H1 (cell line): ENCODE measurements around the gene GNAT2. TPM values are rescaled to one million over a fixed set of nuclear protein-coding genes. Genes with fewer than 3 reads are reported as not detected.

Experiments used
- CTCF ChIA-PET: fragments of 300-600 bp; sonication (Branson Sonifier 250); formaldehyde crosslinking; loops from one replicate; lab custom pipeline; 2021; ENCODE audit not compliant: partially characterized antibody; lab: Charles Lee
- POLR2A ChIA-PET: fragments of 300-600 bp; sonication (Branson Sonifier 250); formaldehyde crosslinking; loops from one replicate; lab custom pipeline; 2021; ENCODE audit warnings: inconsistent platforms; ENCODE audit not compliant: partially characterized antibody; lab: Charles Lee
- DNase-seq, 2 experiments: peaks; one replicate each; pipeline versions ENCODE4 v3.0.0 to v3.0.0-alpha.2; 2010 to 2022; ENCODE audit warnings: low spot score in 2 of 2, low read depth in 1 of 2, mixed read lengths in 1 of 2
- FAIRE-seq: peaks from 2 replicates; lab custom pipeline; 2011; peaks lifted over from hg19 to GRCh38; lab: Jason Lieb, UNC
- H2AFZ ChIP-seq: 2 replicates; pipeline ENCODE4 v1.8.1; 2012; ENCODE audit warnings: low read length, inconsistent platforms
- H2AK5ac ChIP-seq: 2 replicates; pipeline ENCODE4 v1.6.1; 2013; ENCODE audit warnings: low read depth, low read length
- H2BK120ac ChIP-seq: replicated peaks from 2 replicates; pipeline ENCODE3; 2013; ENCODE audit warnings: low read depth, low read length, inconsistent platforms
- H2BK12ac ChIP-seq: 2 replicates; pipeline ENCODE4 v1.6.1; 2013; ENCODE audit warnings: low read depth, low read length
- H2BK15ac ChIP-seq: 2 replicates; pipeline ENCODE4 v1.6.1; 2013; ENCODE audit warnings: low read length
- H2BK20ac ChIP-seq: 2 replicates; pipeline ENCODE4 v1.6.1; 2013; ENCODE audit warnings: low read length
- H2BK5ac ChIP-seq: 2 replicates; pipeline ENCODE4 v1.6.1; 2013; ENCODE audit warnings: low read depth, low read length
- H3K14ac ChIP-seq: 2 replicates; pipeline ENCODE4 v1.6.1; 2013; ENCODE audit warnings: inconsistent platforms; ENCODE audit not compliant: insufficient read length
- H3K18ac ChIP-seq: 2 replicates; pipeline ENCODE4 v1.6.1; 2013; ENCODE audit warnings: low read length; ENCODE audit errors: extremely low read depth
- H3K23ac ChIP-seq: 2 replicates; pipeline ENCODE4 v1.6.1; 2013; ENCODE audit warnings: inconsistent platforms; ENCODE audit not compliant: insufficient read length
- H3K23me2 ChIP-seq: 2 replicates; pipeline ENCODE4 v1.6.1; 2013; ENCODE audit warnings: low read depth, low read length
- H3K27ac ChIP-seq: 2 replicates; pipeline ENCODE4 v1.6.1; 2011; ENCODE audit warnings: low read depth, low read length, inconsistent platforms
- H3K27me3 ChIP-seq, 4 experiments: replicated peaks in 1 of 4; 1 replicate in 1 of 4; 2 replicates in 3 of 4; pipeline versions ENCODE4 v1.6.1 to v1.8.1; 2011 to 2013; ENCODE audit warnings: low read length in 3 of 4, mild to moderate bottlenecking in 3 of 4, inconsistent platforms in 2 of 4, mixed read lengths in 2 of 4, moderate library complexity in 1 of 4; ENCODE audit not compliant: control insufficient read depth in 3 of 4, insufficient read depth in 3 of 4; ENCODE audit errors: extremely low read depth in 1 of 4
- H3K36me3 ChIP-seq, 4 experiments: 2 replicates each; pipeline versions ENCODE4 v1.6.1 to v1.8.1; 2011 to 2013; ENCODE audit warnings: mild to moderate bottlenecking in 4 of 4, low read length in 3 of 4, moderate library complexity in 2 of 4, control low read depth in 1 of 4, inconsistent platforms in 1 of 4; ENCODE audit not compliant: insufficient read depth in 4 of 4, control insufficient read depth in 2 of 4
- H3K4ac ChIP-seq: replicated peaks from 2 replicates; pipeline ENCODE3; 2013; ENCODE audit warnings: low read length, low read depth, mixed read lengths, inconsistent platforms; ENCODE audit not compliant: insufficient read length
- H3K4me1 ChIP-seq, 4 experiments: replicated peaks in 1 of 4; 1 replicate in 1 of 4; 2 replicates in 3 of 4; pipeline versions ENCODE4 v1.6.1 to v1.8.1; 2011 to 2013; ENCODE audit warnings: low read length in 3 of 4, inconsistent platforms in 2 of 4, mixed read lengths in 1 of 4; ENCODE audit not compliant: insufficient read depth in 4 of 4, control insufficient read depth in 3 of 4
- H3K4me2 ChIP-seq, 2 experiments: 2 replicates each; pipeline versions ENCODE4 v1.6.1 to v1.8.1; 2011 to 2013; ENCODE audit warnings: low read depth in 2 of 2, low read length in 2 of 2, control low read depth in 1 of 2, inconsistent platforms in 1 of 2, mild to moderate bottlenecking in 1 of 2; ENCODE audit not compliant: insufficient read depth in 1 of 2
- H3K4me3 ChIP-seq, 4 experiments: fragments of 200-600, 300-600 bp in 1 of 4; sonication (generic), shearing (Covaris generic), sonication (Bioruptor Twin) in 1 of 4; 2 replicates each; pipeline versions ENCODE4 v1.5.1 to v1.8.1; 2011 to 2016; ENCODE audit warnings: low read length in 4 of 4, low read depth in 3 of 4, control low read depth in 2 of 4, inconsistent platforms in 2 of 4, mild to moderate bottlenecking in 2 of 4, mixed read lengths in 1 of 4, moderate library complexity in 1 of 4; ENCODE audit not compliant: insufficient read depth in 2 of 4; ENCODE audit errors: extremely low read depth in 1 of 4
- H3K56ac ChIP-seq: replicated peaks from 2 replicates; pipeline ENCODE3; 2013; ENCODE audit warnings: low read depth, mild to moderate bottlenecking, mixed read lengths, low read length, inconsistent platforms; ENCODE audit not compliant: insufficient read length
- H3K79me1 ChIP-seq: 2 replicates; pipeline ENCODE4 v1.6.1; 2013; ENCODE audit warnings: low read depth, low read length, control low read depth
- H3K79me2 ChIP-seq, 2 experiments: 2 replicates each; pipeline versions ENCODE4 v1.6.1 to v1.8.1; 2012 to 2013; ENCODE audit warnings: low read length in 2 of 2, mild to moderate bottlenecking in 2 of 2, inconsistent platforms in 1 of 2; ENCODE audit not compliant: insufficient read depth in 2 of 2, control insufficient read depth in 1 of 2
- H3K9ac ChIP-seq, 4 experiments: replicated peaks in 1 of 4; 1 replicate in 1 of 4; 2 replicates in 3 of 4; pipeline versions ENCODE4 v1.6.1 to v1.8.1; 2011 to 2013; ENCODE audit warnings: low read depth in 3 of 4, low read length in 3 of 4, control low read depth in 2 of 4, mild to moderate bottlenecking in 2 of 4, moderate library complexity in 2 of 4, inconsistent platforms in 1 of 4; ENCODE audit errors: extremely low read depth in 1 of 4
- H3K9me3 ChIP-seq, 2 experiments: 2 replicates each; pipeline versions ENCODE4 v1.6.1 to v1.8.1; 2012 to 2013; ENCODE audit warnings: mild to moderate bottlenecking in 2 of 2, moderate library complexity in 2 of 2, control low read depth in 1 of 2, inconsistent platforms in 1 of 2, low read depth in 1 of 2, low read length in 1 of 2, mixed read lengths in 1 of 2; ENCODE audit not compliant: insufficient read depth in 2 of 2
- H4K20me1 ChIP-seq, 2 experiments: replicated peaks in 1 of 2; 2 replicates each; pipeline versions ENCODE3 to v1.8.1; 2011 to 2013; ENCODE audit warnings: inconsistent platforms in 2 of 2, low read length in 2 of 2, mild to moderate bottlenecking in 1 of 2; ENCODE audit not compliant: insufficient read depth in 2 of 2, control insufficient read depth in 1 of 2
- H4K5ac ChIP-seq: 2 replicates; pipeline ENCODE4 v1.6.1; 2013; ENCODE audit warnings: low read length, low read depth, mixed read lengths, inconsistent platforms; ENCODE audit not compliant: insufficient read length
- H4K8ac ChIP-seq: 2 replicates; pipeline ENCODE4 v1.8.0; 2013; ENCODE audit warnings: mild to moderate bottlenecking, moderate library complexity, low read length, inconsistent platforms; ENCODE audit not compliant: insufficient read depth; ENCODE audit errors: extremely low read depth
- H4K91ac ChIP-seq: replicated peaks from 2 replicates; pipeline ENCODE3; 2013; ENCODE audit warnings: low read length, mixed read lengths, inconsistent platforms; ENCODE audit not compliant: insufficient read length
- CEBPB ChIP-seq: IDR thresholded peaks from 2 replicates; pipeline ENCODE4 v1.6.1; 2012; ENCODE audit warnings: low read depth, low read length
- CREB1 ChIP-seq: IDR thresholded peaks from 2 replicates; pipeline ENCODE4 v1.6.1; 2012; ENCODE audit warnings: inconsistent platforms
- EGR1 ChIP-seq: IDR thresholded peaks from 2 replicates; pipeline ENCODE4 v1.6.1; 2011; ENCODE audit warnings: low read depth, low read length, borderline replicate concordance
- KDM1A ChIP-seq: fragments of 200-600, 300-600 bp; sonication (generic); IDR thresholded peaks from 2 replicates; pipeline ENCODE4 v1.7.1; 2016; ENCODE audit warnings: mild to moderate bottlenecking, low read length, borderline replicate concordance
- KDM4A ChIP-seq: IDR thresholded peaks from one replicate; pipeline ENCODE4 v1.7.1; 2012; ENCODE audit warnings: low read depth, mild to moderate bottlenecking, moderate library complexity, low read length, inconsistent platforms; ENCODE audit not compliant: severe bottlenecking
- NRF1 ChIP-seq: IDR thresholded peaks from 2 replicates; pipeline ENCODE4 v1.6.1; 2011; ENCODE audit warnings: mild to moderate bottlenecking, low read depth, low read length, improper control_type of control experiment
- POLR2AphosphoS5 ChIP-seq: IDR thresholded peaks from 2 replicates; pipeline ENCODE4 v1.6.1; 2011; ENCODE audit warnings: low read depth, low read length
- RXRA ChIP-seq: IDR thresholded peaks from 2 replicates; pipeline ENCODE4 v1.6.1; 2011; ENCODE audit warnings: low read depth, mild to moderate bottlenecking, low read length, moderate library complexity; ENCODE audit not compliant: insufficient read depth
- SP1 ChIP-seq: IDR thresholded peaks from 2 replicates; pipeline ENCODE4 v1.6.1; 2011; ENCODE audit warnings: low read depth, low read length
- SRF ChIP-seq: IDR thresholded peaks from 2 replicates; pipeline ENCODE4 v1.6.1; 2011; ENCODE audit warnings: mild to moderate bottlenecking, low read depth, low read length, moderate library complexity
- TAF1 ChIP-seq: IDR thresholded peaks from 2 replicates; pipeline ENCODE4 v1.6.1; 2011; ENCODE audit warnings: mild to moderate bottlenecking, low read depth, low read length
- TEAD4 ChIP-seq: IDR thresholded peaks from 2 replicates; pipeline ENCODE4 v1.6.1; 2012; ENCODE audit warnings: low read depth, low read length, inconsistent platforms, mixed read lengths
- WGBS, 2 experiments: shearing (Covaris generic) in 1 of 2; methylation state at CpG; one replicate each; pipeline versions ENCODE4 v1.1.6 to v1.1.7; 2013 to 2015; ENCODE audit warnings: low lambda C conversion rate in 2 of 2, mixed read lengths in 2 of 2, inconsistent platforms in 1 of 2, low coverage in 1 of 2, missing lambda C conversion rate in 1 of 2; ENCODE audit not compliant: insufficient replicate concordance in 2 of 2, insufficient coverage in 1 of 2, insufficient read length in 1 of 2; ENCODE audit errors: extremely low coverage in 1 of 2, missing lambda C conversion rate in 1 of 2; 5-methylcytosine and 5-hydroxymethylcytosine counted together
- polyA plus RNA-seq, 7 experiments: library from polyadenylated mRNA; depleted of rRNA in 3 of 7; stranded (reverse) in 5 of 7; unstranded in 2 of 7; fragments of >200 nt in 5 of 7; fragments of 200-250 nt in 2 of 7; gene quantifications; 1 replicate in 5 of 7; 2 replicates in 1 of 7; 4 replicates in 1 of 7; pipeline versions ENCODE4 v1.2.1 to v1.2.3, GENCODE V29; 2011 to 2013; ENCODE audit warnings: missing spikeins in 2 of 7, mixed read lengths in 2 of 7
- total RNA-seq: library from RNA; stranded (reverse); fragmentation: NEBNext Ultra II Directional; extraction: Animal tissue kit (Norgen Biotek cat#: 25700); gene quantifications from 2 replicates; pipeline ENCODE4 v1.2.1, GENCODE V29; 2021

Gene GNAT2
- total and polyA plus RNA-seq, 2 of the 8 experiments (the other 6 are each of a cell fraction or from before 2014, with no cell fraction given) = 0.05 TPM; not detected in 1

DNA sequence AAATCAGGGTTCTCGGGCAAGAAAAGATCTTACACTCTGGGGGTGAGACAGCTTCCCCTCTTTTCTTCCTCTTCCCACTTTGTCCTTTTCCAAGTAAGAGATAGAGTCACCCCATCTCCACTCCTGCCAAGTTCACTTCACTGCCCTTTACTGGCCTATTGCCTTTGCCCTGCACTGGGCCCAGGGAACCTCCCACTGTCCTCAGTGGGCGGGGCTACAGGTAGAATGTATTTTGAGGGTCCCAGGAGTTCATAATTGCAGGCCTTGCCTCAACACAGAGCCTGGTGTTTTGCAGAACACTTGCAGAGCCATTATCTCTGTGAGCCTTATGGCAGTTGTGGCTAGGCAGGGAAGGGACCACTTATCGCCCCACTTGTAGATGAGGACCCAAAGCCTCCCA, 3.5 kb upstream of the GNAT2 start:
- H3K56ac ChIP-seq = no peak overlapping the region
- H3K4me3 ChIP-seq = no peak overlapping the region
- DNase-seq = no peak
- no peak overlapping the region for H2BK5ac ChIP-seq
- no peak overlapping the region for H3K23ac ChIP-seq
- H2AFZ ChIP-seq = no peak overlapping the region
- H3K27ac ChIP-seq = no peak overlapping the region
- FAIRE-seq = no peak
- H2BK20ac ChIP-seq = no peak overlapping the region
- H3K4me1 ChIP-seq = peaks cover 0 to 15% (median 10%) of the 10 kb centered on the region in 4 experiments; a peak in 6 of 7 replicates
- H4K20me1 ChIP-seq = peaks cover 5 to 28% of the 10 kb centered on the region in 2 experiments
- H4K5ac ChIP-seq = no peak overlapping the region
- peaks cover 2 to 10% (median 6%) of the 10 kb centered on the region in 4 experiments; a peak in 7 of 8 replicates for H3K36me3 ChIP-seq
- no peak overlapping the region for H3K9ac ChIP-seq
- H3K23me2 ChIP-seq = peaks cover 16% of the 10 kb centered on the region
- peaks cover 17% of the 10 kb centered on the region for H3K79me1 ChIP-seq
- no peak overlapping the region for H2BK12ac ChIP-seq
- WGBS, 2 experiments = 85% methylated on average over 3 of the region's 3 CpGs; no CpG with 5 or more reads in 1 of the 2 experiments
- POLR2A ChIA-PET = no interaction called here
- no peak overlapping the region; the same call in 1 of the 2 replicates for H4K8ac ChIP-seq
- H3K9me3 ChIP-seq = no peaks in the 10 kb centered on the region
- H3K14ac ChIP-seq = no peak overlapping the region
- CTCF ChIA-PET = interaction anchor here (0.9 to 1.7 kb wide), 3 partner anchors 13 to 124 kb away, joined by 3 to 5 read pairs (median 5); no protein-coding TSS in a partner anchor
- TF ChIP-seq NRF1 = no peak
- no peak for TF ChIP-seq CREB1
- no peak for TF ChIP-seq TEAD4
- no peak for TF ChIP-seq SRF
- TF ChIP-seq KDM1A = no peak
- TF ChIP-seq KDM4A = no peak
- TF ChIP-seq SP1 = no peak
- TF ChIP-seq RXRA = no peak
- no peak for TF ChIP-seq POLR2AphosphoS5
- TF ChIP-seq CEBPB = no peak
- TF ChIP-seq TAF1 = no peak
- no peak for TF ChIP-seq EGR1
- no peak overlapping the region for H3K18ac ChIP-seq
- H2AK5ac ChIP-seq = no peak overlapping the region
- H3K79me2 ChIP-seq = peaks cover 0 to 37% of the 10 kb centered on the region in 2 experiments; a peak in 2 of 4 replicates
- no peak overlapping the region for H4K91ac ChIP-seq
- no peak overlapping the region for H3K4ac ChIP-seq
- no peak overlapping the region for H3K4me2 ChIP-seq
- no peaks in the 10 kb centered on the region for H3K27me3 ChIP-seq
- no peak overlapping the region for H2BK120ac ChIP-seq
- H2BK15ac ChIP-seq = no peak overlapping the region
